Body of pancreas (tissue), 4 donors: Measurements from ENCODE around the gene TGM5.

Experiments used
- CTCF ChIP-seq, 7 experiments: fragments of 450-650 bp in 4 of 7; fragments of 200-600 bp in 3 of 7; sonication (generic) in 3 of 7; IDR thresholded peaks; one replicate each; pipeline ENCODE4 v1.5.1; 2016 to 2019; ENCODE audit warnings: antibody characterized with exemption in 7 of 7
- POLR2A ChIP-seq, 3 donors: fragments of 450-650 bp; IDR thresholded peaks; one replicate each; pipeline ENCODE4 v1.6.1; 2016; ENCODE audit warnings: antibody characterized with exemption in 3 of 3, mild to moderate bottlenecking in 2 of 3

GRCh38 chr15:43220991-43221403 lies 45.7 kb downstream of the TGM5 start, which contains the start of gene EPB42:
- TF ChIP-seq CTCF (IDR thresholded peaks at IDR 0.05) = no peak
- no peak for TF ChIP-seq POLR2A (IDR thresholded peaks at IDR 0.05)
